HG02852 (cell line): ENCODE measurements around the gene ADM2.

Experiments used
- ATAC-seq: cut with Tn5 transposase; IDR thresholded peaks from one replicate; pipeline ENCODE4 v1.9.1; 2021; ENCODE audit warnings: mild to moderate bottlenecking, moderate library complexity; ENCODE audit not compliant: unreplicated experiment

The ADM2 gene

GRCh38 chr22:50467341-50467740 lies 14.0 kb upstream of the ADM2 start:
- ATAC-seq: no peak

GRCh38 chr22:50467773-50468440 lies 13.4 kb upstream of the ADM2 start:
- no peak for ATAC-seq

GRCh38 chr22:50468626-50469025 lies 12.7 kb upstream of the ADM2 start:
- ATAC-seq: no peak

GRCh38 chr22:50469377-50470305 lies 11.7 kb upstream of the ADM2 start:
- peak; percentile 44 for ATAC-seq

- ATAC-seq: no peak
These were observed 10.9 kb upstream of the ADM2 start for GRCh38 chr22:50470491-50470890.

- no peak for ATAC-seq
These were observed 10.0 kb upstream of the ADM2 start for GRCh38 chr22:50471197-50471847.

- ATAC-seq: no peak
These were observed 9.4 kb upstream of the ADM2 start for GRCh38 chr22:50471962-50472361.

GRCh38 chr22:50473088-50473487 lies 8.3 kb upstream of the ADM2 start:
- ATAC-seq: no peak

- peak; percentile 4 for ATAC-seq
These were observed 7.3 kb upstream of the ADM2 start for GRCh38 chr22:50473855-50474671.

GRCh38 chr22:50474710-50475651 lies 6.4 kb upstream of the ADM2 start, which contains the start of gene SBF1:
Gene SBF1 (minus strand): TSS chr22:50475035. CDS start chr22:50474840, 195 bp downstream.
- peak; percentile 81 for ATAC-seq

- ATAC-seq: no peak
These were observed 5.7 kb upstream of the ADM2 start for GRCh38 chr22:50475652-50476002.

GRCh38 chr22:50476868-50477267 lies 4.5 kb upstream of the ADM2 start:
- no peak for ATAC-seq

- ATAC-seq: no peak
These were observed 3.4 kb upstream of the ADM2 start for GRCh38 chr22:50477923-50478322.

GRCh38 chr22:50479721-50480120 lies 1.6 kb upstream of the ADM2 start:
- ATAC-seq: no peak

- ATAC-seq: no peak
These were observed 301 bp upstream of the ADM2 start for GRCh38 chr22:50481045-50481439.

GRCh38 chr22:50482107-50483074 lies 1.0 kb downstream of the ADM2 start:
- no peak for ATAC-seq

- no peak for ATAC-seq
These were observed 1.8 kb downstream of the ADM2 start for GRCh38 chr22:50483106-50483505.

- no peak for ATAC-seq
These were observed 2.2 kb downstream of the ADM2 start for GRCh38 chr22:50483556-50483955.
